HL-60/S4 (cell line): ENCODE results near the gene CDK19.

Source experiments
- in situ Hi-C: fragments of 300-500 bp; cut with MboI; formaldehyde crosslinking; loops from 2 replicates; pipeline ENCODE4 v1.14.3; 2022; ENCODE audit warnings: low sequenced_read_pairs

Gene CDK19

GRCh38 chr6:110665600-110665999 is 149.7 kb downstream of the CDK19 start:
- in situ Hi-C loops = no loop called here

DNA sequence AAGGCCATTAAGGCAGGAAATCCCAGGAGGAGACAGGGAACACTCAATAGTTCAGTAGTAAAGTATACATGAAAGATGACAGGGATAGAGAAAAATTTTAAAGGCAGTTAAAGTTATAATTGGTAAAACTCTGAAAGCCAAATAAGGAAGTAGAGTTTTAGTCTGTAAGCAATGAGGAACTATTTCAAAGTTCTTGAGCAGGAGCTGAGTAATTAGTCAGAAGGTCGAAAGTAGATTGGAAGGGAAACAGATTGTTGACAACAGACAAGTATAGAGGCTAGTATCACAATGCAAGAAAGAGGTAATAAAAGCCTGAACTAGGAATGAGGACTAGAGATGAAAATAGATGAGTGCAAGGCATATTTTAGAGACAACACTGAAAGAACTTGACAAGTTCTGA is 150.3 kb downstream of the CDK19 start:
- in situ Hi-C loops = no loop called here

DNA sequence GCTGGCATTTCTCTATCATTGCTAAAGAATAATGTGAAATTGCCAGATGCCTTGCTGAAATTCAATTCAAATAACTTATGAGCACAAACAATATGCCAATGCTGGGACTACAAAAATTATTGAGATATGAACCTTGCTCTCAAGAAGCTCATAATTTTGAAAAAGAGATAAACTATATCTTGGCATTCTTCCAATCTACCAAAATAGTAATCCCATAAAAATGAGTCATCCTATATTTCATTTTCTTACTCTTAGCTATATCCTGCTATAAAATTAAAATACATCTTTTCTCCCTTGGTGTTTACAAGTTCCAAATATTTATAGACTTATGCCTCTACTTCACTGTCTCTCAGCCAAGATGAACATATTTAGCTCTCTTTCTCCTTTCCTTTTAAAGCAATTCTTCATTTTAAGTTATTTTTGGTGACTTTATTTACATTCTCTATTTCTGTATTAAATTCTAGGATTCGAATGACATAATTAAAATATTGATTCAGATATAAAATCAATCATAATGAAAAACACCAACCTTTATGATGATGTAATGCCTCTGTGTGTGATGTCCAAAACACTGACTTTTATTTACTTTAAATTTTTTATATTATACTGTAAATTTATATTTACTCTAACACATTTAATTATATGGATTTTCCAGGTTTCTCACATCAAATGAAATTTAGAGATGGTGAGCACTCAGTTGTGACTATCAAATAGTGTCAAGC is 152.6 kb downstream of the CDK19 start:
- in situ Hi-C loops = no loop called here

GRCh38 chr6:110661414-110661813 is 153.9 kb downstream of the CDK19 start:
- in situ Hi-C loops = no loop called here

DNA sequence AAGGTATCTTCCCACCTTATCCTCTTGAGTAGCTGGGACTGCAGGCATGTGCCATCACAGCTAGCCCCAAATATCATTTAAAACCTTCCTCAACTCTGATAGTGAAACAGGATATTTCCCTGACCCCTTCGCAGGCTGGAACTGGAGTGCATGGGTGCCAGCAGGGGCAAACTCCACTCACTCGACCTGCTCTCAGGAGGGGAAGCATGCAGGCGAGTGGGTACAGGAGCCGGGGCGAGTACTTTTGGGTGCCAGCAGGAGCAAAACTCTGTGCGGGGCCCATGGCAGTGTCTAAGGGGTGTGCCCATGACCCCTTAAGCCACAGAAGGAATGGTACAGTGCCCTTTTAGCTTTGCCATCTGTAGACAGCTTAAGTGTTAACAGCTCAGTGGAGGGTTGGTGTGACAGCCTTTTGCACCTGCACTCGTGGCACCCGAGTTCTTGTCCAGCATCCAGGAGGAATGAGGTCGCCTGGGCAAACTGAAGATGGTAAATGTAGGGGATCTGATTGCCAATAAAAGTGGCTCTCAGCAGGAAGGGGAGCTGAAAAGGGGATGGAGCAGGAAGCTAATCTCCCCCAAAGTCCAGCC is 155.1 kb downstream of the CDK19 start:
- in situ Hi-C loops = no loop called here

GRCh38 chr6:110658631-110659211 is 156.5 kb downstream of the CDK19 start:
- in situ Hi-C loops = no loop called here

- in situ Hi-C loops = no loop called here
Measured at GRCh38 chr6:110656492-110656891, 158.8 kb downstream of the CDK19 start.

- in situ Hi-C loops = no loop called here
Measured at GRCh38 chr6:110655821-110656220, 159.4 kb downstream of the CDK19 start.

GRCh38 chr6:110654096-110654820 is 161.0 kb downstream of the CDK19 start:
- in situ Hi-C loops = no loop called here

GRCh38 chr6:110653381-110653780 is 161.9 kb downstream of the CDK19 start:
- in situ Hi-C loops = no loop called here

DNA sequence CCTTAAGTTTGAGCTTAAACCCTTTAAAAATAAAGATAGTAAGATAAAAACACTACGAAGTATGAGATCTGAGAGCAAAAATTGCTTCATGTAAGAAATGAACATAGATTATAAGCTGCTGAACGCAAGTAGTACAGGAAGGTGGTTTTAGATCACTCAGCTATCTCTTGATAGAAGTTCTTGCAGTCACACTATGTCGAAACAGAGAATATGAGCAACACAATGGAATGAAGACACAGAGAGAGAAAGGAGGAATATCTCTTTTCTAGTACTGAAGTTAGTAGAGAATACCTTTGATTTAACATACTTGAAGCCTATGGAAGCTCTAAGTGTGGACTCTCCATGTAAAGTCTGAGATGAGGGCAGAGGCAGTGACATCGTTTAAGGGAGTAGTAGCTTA is 162.7 kb downstream of the CDK19 start:
- in situ Hi-C loops = no loop called here

GRCh38 chr6:110650755-110651154 is 164.5 kb downstream of the CDK19 start:
- in situ Hi-C loops = no loop called here

DNA sequence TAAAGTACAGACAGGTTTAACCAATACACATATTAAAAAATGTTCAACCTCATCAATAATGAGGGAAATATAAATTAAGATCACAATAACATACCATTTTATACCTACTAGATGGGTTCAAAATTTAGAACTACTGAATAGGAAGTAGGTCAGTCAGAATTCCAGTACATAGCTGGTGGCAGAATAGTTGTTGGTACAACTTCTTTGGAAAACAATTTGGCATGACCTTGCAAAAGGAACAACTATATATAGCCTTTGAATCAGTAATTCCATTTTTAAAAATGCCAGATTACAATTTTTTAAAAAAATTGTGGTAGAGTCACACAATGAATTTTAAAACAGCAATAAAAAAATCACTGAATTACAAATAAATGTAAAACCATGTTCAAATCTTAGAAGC is 165.6 kb downstream of the CDK19 start:
- in situ Hi-C loops = no loop called here

DNA sequence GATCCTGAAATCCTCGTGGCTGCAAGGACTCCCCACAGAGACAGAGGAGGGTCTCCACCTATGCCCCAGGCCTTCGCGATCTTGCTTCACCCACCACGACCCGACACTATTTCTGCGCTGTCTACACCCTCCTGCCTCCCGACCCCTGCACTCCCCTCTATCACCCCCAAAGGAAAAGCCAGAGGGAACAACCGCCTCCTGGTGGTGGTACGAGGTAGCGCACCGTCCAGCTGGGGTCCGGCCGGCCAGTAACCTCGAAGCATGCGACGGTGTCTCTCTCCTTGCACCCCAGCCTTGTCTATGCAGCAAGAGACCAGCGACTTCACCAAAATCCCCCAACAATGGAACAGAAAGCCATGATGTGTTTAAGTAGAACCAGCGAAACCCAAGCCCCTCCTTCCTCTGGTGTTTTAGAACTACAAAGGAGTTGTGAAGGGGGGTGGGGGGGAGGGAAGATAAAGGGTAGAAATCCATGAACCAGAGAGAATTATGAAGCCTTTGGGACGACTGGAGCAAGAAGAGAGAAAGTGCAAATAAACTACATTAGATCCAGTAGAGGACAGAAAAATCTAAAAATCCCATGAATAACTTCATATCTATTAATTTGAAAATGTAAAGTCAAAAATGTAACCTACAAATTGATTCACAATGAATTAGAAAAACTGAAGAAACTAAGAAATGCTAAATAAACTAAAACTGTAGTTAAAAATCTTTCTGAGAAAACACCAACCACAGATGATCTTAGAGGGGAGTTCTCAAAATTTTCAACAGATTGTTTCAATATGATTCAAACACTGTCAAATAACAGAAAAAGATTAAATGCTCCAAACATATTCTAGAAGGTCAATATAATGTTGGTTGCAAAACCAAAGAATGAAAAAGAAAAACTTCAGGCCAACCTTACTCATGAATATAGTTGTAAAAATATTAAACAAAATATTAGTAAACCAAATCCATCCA is 168.0 kb downstream of the CDK19 start:
- in situ Hi-C loops = no loop called here

DNA sequence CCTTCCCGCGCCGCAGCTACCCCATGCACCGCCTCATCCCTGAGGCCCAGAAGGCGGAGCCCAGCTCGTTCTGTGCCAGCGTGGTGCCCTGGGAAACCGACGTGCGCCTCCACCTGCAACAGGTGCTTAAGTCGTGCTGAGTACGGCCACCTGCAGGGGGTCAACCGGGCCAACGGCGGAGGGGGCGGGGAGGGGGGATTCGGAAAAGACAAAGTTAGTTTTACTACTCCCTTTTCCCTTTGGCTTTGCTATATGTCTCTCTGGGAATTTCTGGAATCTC is 168.9 kb downstream of the CDK19 start:
- in situ Hi-C loops = no loop called here

- in situ Hi-C loops = no loop called here
Measured at GRCh38 chr6:110645685-110646418, 169.4 kb downstream of the CDK19 start.

GRCh38 chr6:110643175-110643574 is 172.1 kb downstream of the CDK19 start:
- in situ Hi-C loops = no loop called here

DNA sequence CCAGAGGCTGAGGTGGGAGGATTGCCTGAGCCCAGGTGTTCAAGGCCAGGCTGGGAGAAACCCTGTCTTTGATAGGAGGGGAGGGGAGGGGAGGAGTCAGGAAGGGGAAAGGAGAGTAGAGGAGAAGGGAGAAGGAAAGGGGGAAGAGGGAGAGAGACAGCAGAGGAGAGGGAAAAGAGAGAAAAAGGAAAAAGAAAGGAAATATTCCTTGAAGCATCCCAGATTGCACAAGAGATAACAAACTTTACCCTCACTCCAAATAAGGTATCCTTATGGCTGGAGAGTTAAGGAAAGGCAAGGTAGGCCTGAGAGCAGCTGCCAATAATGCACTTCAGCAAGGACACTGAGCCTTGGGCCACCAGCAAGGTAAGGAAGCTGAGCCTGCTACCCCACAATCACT is 172.6 kb downstream of the CDK19 start:
- in situ Hi-C loops = no loop called here

- in situ Hi-C loops = no loop called here
Measured at GRCh38 chr6:110636781-110637180, 178.5 kb downstream of the CDK19 start.

GRCh38 chr6:110635096-110635495 is 180.2 kb downstream of the CDK19 start:
- in situ Hi-C loops = no loop called here
